Upper lobe of left lung (tissue), 6 donors: Measurements from ENCODE around the gene RSRC1. TPM values are rescaled to one million over a fixed set of nuclear protein-coding genes. Genes with fewer than 3 reads are reported as not detected.

Experiments
- ATAC-seq, 2 donors: fragments of 200-7000 bp; cut with Tn5 transposase; one replicate each; pipeline ENCODE4 v1.9.1; 2022; ENCODE audit warnings: mild to moderate bottlenecking in 2 of 2, moderate library complexity in 2 of 2; ENCODE audit not compliant: low FRiP score in 2 of 2
- DNase-seq, 2 donors: peaks; one replicate each; pipeline ENCODE4 v3.0.0-alpha.2; 2019 to 2020
- H3K27ac ChIP-seq, 4 donors: fragments of 200-600 bp; sonication (generic); one replicate each; pipeline ENCODE4 v1.5.1; 2016 to 2019
- H3K27me3 ChIP-seq, 4 donors: fragments of 200-600 bp; sonication (generic); one replicate each; pipeline ENCODE4 v1.5.1; 2017 to 2019
- H3K36me3 ChIP-seq, 4 donors: fragments of 200-600 bp; sonication (generic); one replicate each; pipeline ENCODE4 v1.5.1; 2016 to 2019
- H3K4me1 ChIP-seq, 4 donors: fragments of 200-600 bp; sonication (generic); one replicate each; pipeline ENCODE4 v1.5.1; 2018 to 2019
- H3K4me3 ChIP-seq, 4 donors: fragments of 200-600 bp; sonication (generic); one replicate each; pipeline ENCODE4 v1.5.1; 2017 to 2019; ENCODE audit warnings: mild to moderate bottlenecking in 2 of 4, moderate library complexity in 1 of 4
- H3K9me3 ChIP-seq, 4 donors: fragments of 200-600 bp; sonication (generic); one replicate each; pipeline ENCODE4 v1.5.1; 2018 to 2019
- CTCF ChIP-seq, 6 experiments: fragments of 450-650 bp in 4 of 6; fragments of 200-600 bp in 2 of 6; sonication (generic) in 2 of 6; IDR thresholded peaks; one replicate each; pipeline ENCODE4 v1.5.1; 2016 to 2019; ENCODE audit warnings: antibody characterized with exemption in 6 of 6
- EP300 ChIP-seq, 4 donors: sonication (generic); formaldehyde crosslinking; IDR thresholded peaks; one replicate each; pipeline ENCODE4 v1.5.1; 2017; ENCODE audit warnings: antibody characterized with exemption in 4 of 4, control low read depth in 2 of 4
- POLR2A ChIP-seq, 4 donors: fragments of 450-650 bp; IDR thresholded peaks; one replicate each; pipeline ENCODE4 v1.5.1; 2016 to 2017; ENCODE audit warnings: antibody characterized with exemption in 4 of 4, mild to moderate bottlenecking in 2 of 4
- POLR2AphosphoS5 ChIP-seq, 2 donors: sonication (generic); formaldehyde crosslinking; IDR thresholded peaks; one replicate each; pipeline ENCODE4 v1.5.1; 2017; ENCODE audit warnings: antibody characterized with exemption in 2 of 2
- WGBS, 2 donors: methylation state at CpG; one replicate each; pipeline ENCODE4 v1.1.5; 2017 to 2018; 5-methylcytosine and 5-hydroxymethylcytosine counted together
- total RNA-seq, 6 donors: library from RNA; depleted of rRNA in 4 of 6; stranded (reverse); fragments of >200 nt in 4 of 6; gene quantifications; one replicate each; pipeline versions ENCODE4 v1.1.0 to v1.2.1, GENCODE V29; 2016 to 2021
- donor health status: DM: no; HTN: no; CAD: no; lungs with moderate emphysema.
- donor health status: DM: no; HTN: yes; CAD: no; lungs with severe emphysema.

Gene RSRC1
- total RNA-seq, 6 donors from 2014 or later: 21.4 to 87.0 (median 24.5) TPM

- Histone ChIP-seq H3K36me3 (no peaks in the 10 kb centered on the region), H3K4me3 (no peak overlapping the region), H3K27me3 (no peaks in the 10 kb centered on the region), H3K9me3 (no peaks in the 10 kb centered on the region), H3K4me1 (no peaks in the 10 kb centered on the region), H3K27ac (no peak overlapping the region)
- no peak for TF ChIP-seq EP300 (IDR thresholded peaks at IDR 0.05)
- WGBS, 2 donors: 79 to 85% methylated on average over 5 of the region's 5 CpGs
- no peak for DNase-seq
- no peak for ATAC-seq
These were observed 452.8 kb downstream of the RSRC1 start for GRCh38 chr3:158562674-158563073.

DNA sequence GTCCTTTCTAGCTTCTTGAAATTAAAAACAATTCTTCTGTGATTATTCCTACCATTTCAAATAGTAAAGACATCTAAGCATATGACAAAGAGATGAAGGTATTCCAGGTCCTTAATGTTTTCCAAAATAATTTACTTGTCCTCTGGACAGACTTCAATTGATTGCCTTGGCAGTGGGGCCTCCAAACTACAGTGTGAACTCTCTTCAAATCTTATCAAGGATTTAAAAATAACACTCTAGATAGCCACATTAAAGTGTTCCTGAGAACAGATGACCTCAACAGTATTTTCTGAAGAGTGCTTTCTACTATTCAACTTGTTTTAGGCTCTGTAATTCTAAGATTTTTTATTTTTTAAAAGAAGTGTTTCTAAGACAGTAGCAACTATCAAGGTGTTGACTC, 453.2 kb downstream of the RSRC1 start:
- Histone ChIP-seq H3K27ac (no peak overlapping the region), H3K27me3 (no peaks in the 10 kb centered on the region), H3K4me3 (no peak overlapping the region), H3K36me3 (no peaks in the 10 kb centered on the region), H3K4me1 (no peaks in the 10 kb centered on the region), H3K9me3 (no peaks in the 10 kb centered on the region)
- no peak for ATAC-seq
- DNase-seq: no peak
- no peak for TF ChIP-seq POLR2AphosphoS5 (IDR thresholded peaks at IDR 0.05)

DNA sequence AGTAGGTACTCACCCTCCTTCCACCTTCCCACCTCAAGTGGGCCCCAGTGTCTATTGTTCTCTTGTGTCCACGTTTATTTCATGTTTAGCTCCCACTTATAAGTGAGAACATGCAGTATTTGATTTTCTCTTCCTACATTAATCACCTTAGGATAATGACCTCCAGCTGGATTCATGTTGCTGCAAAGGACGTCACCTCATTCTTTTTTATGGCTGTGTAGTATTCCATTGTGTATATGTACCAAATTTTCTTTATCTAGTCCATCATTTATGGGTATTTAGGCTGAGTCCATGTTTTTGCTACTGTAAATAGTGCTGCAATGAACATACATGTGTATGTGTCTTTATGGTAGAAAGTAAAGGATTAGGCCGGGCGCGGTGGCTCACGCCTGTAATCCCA, 455.2 kb downstream of the RSRC1 start:
- 93 to 97% methylated on average over 6 of the region's 6 CpGs for WGBS, 2 donors
- no peak for ATAC-seq
- Histone ChIP-seq H3K4me1 (no peaks in the 10 kb centered on the region), H3K36me3 (no peaks in the 10 kb centered on the region), H3K9me3 (no peaks in the 10 kb centered on the region), H3K27ac (no peak overlapping the region), H3K4me3 (no peak overlapping the region), H3K27me3 (no peaks in the 10 kb centered on the region)
- TF ChIP-seq EP300 (IDR thresholded peaks at IDR 0.05) (no peak), CTCF (IDR thresholded peaks at IDR 0.05) (no peak), POLR2AphosphoS5 (IDR thresholded peaks at IDR 0.05) (no peak), POLR2A (IDR thresholded peaks at IDR 0.05) (no peak)
- DNase-seq: no peak

GRCh38 chr3:158568784-158569183, 458.9 kb downstream of the RSRC1 start:
- Histone ChIP-seq H3K27me3 (no peaks in the 10 kb centered on the region), H3K4me1 (peaks cover 0 to 27% (median 4%) of the 10 kb centered on the region in 4 donors), H3K27ac (no peak overlapping the region), H3K36me3 (no peaks in the 10 kb centered on the region), H3K9me3 (no peaks in the 10 kb centered on the region), H3K4me3 (no peak overlapping the region)
- 88 to 90% methylated on average over 3 of the region's 3 CpGs for WGBS, 2 donors
- TF ChIP-seq POLR2AphosphoS5 (IDR thresholded peaks at IDR 0.05) (no peak), POLR2A (IDR thresholded peaks at IDR 0.05) (no peak), EP300 (IDR thresholded peaks at IDR 0.05) (no peak), CTCF (IDR thresholded peaks at IDR 0.05) (no peak)
- DNase-seq: no peak
- ATAC-seq: no peak

DNA sequence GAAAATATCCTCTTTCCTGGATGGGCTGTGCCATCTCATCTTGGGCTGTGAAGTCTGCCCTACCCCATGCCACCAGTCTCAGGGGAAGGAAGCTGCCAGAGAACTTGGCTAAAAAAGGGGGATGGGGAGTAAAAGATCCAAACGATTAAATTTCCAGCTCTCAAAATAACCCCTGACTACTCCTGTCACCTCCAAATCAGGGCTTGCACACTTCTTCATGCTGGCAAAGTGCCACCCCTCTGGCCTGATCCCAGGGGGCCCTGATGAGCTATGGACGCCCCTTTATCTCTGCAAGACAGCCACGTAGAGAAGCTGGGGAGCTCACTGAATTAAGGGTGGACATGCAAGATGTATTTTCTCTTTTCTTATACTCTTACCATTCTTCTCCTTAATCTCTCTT, 459.9 kb downstream of the RSRC1 start:
- no peaks in the 10 kb centered on the region for H3K36me3 ChIP-seq
- 58 to 65% methylated on average over 3 of the region's 3 CpGs for WGBS, 2 donors
- H3K27ac ChIP-seq: no peak overlapping the region
- no peaks in the 10 kb centered on the region for H3K9me3 ChIP-seq
- peaks cover 0 to 27% (median 4%) of the 10 kb centered on the region in 4 donors for H3K4me1 ChIP-seq
- H3K27me3 ChIP-seq: no peaks in the 10 kb centered on the region
- ATAC-seq (no peak), DNase-seq (no peak)
- TF ChIP-seq POLR2A (IDR thresholded peaks at IDR 0.05): no peak
- TF ChIP-seq EP300 (IDR thresholded peaks at IDR 0.05): no peak
- no peak for TF ChIP-seq POLR2AphosphoS5 (IDR thresholded peaks at IDR 0.05)
- TF ChIP-seq CTCF (IDR thresholded peaks at IDR 0.05): no peak
- H3K4me3 ChIP-seq: no peak overlapping the region

GRCh38 chr3:158570999-158571702, 461.3 kb downstream of the RSRC1 start, which contains the start of gene MLF1:
TSS of gene MLF1 (plus strand) at chr3:158571194. CDS start at chr3:158571301, 107 bp downstream.
- ATAC-seq: peak; percentile 98 to 100
- 1 to 2% methylated on average over 40 to 48 of the region's 51 CpGs for WGBS, 2 donors
- TF ChIP-seq CTCF (IDR thresholded peaks at IDR 0.05): peak in 3 of 6 experiments; percentile 7 to 26 (median 17)
- peak in 3 of 4 donors; percentile 21 to 90 (median 77) for TF ChIP-seq POLR2A (IDR thresholded peaks at IDR 0.05)
- TF ChIP-seq EP300 (IDR thresholded peaks at IDR 0.05): peak in 1 of 4 donors; percentile 52
- peak; percentile 85 to 87 for TF ChIP-seq POLR2AphosphoS5 (IDR thresholded peaks at IDR 0.05)
- H3K27ac ChIP-seq: peak within 1 kb of the TSS; percentile 73 to 81 (median 78)
- H3K4me3 ChIP-seq: peak within 1 kb of the TSS; percentile 57 to 71 (median 66)
- no peaks in the 10 kb centered on the region for H3K36me3 ChIP-seq
- peaks cover 0 to 27% (median 4%) of the 10 kb centered on the region in 4 donors for H3K4me1 ChIP-seq
- H3K9me3 ChIP-seq: no peaks in the 10 kb centered on the region
- DNase-seq: peak; percentile 95 to 97
- H3K27me3 ChIP-seq: no peaks in the 10 kb centered on the region
